HG03558 (cell line): Measurements from ENCODE around the gene RBM20.
"Not testable (repeated sequence)": the region's sequence is repeated elsewhere in the genome, so short reads cannot be mapped to it uniquely, and the experiment has no call there.

ENCODE experiments used
- ATAC-seq: cut with Tn5 transposase; IDR thresholded peaks from one replicate; pipeline ENCODE4 v1.9.1; 2021; ENCODE audit warnings: moderate number of reproducible peaks; ENCODE audit not compliant: unreplicated experiment; ENCODE audit errors: extremely low read depth

Gene RBM20

GRCh38 chr10:110646417-110647135, 2.4 kb downstream of the RBM20 start:
- ATAC-seq: no peak

- no peak for ATAC-seq
These were observed 2.9 kb downstream of the RBM20 start for GRCh38 chr10:110647136-110647430.

- ATAC-seq: no peak
These were observed 4.7 kb downstream of the RBM20 start for GRCh38 chr10:110648692-110649346.

GRCh38 chr10:110649347-110650264, 5.5 kb downstream of the RBM20 start:
- no peak for ATAC-seq

- ATAC-seq: no peak
These were observed 6.1 kb downstream of the RBM20 start for GRCh38 chr10:110650265-110650668.

GRCh38 chr10:110651044-110651958, 7.2 kb downstream of the RBM20 start:
- no peak for ATAC-seq

- no peak for ATAC-seq
These were observed 8.5 kb downstream of the RBM20 start for GRCh38 chr10:110652475-110653118.

GRCh38 chr10:110655320-110655719, 11.2 kb downstream of the RBM20 start:
- no peak for ATAC-seq

- no peak for ATAC-seq
These were observed 12.5 kb downstream of the RBM20 start for GRCh38 chr10:110656612-110657011.

- ATAC-seq: no peak
These were observed 14.0 kb downstream of the RBM20 start for GRCh38 chr10:110657973-110658691.

GRCh38 chr10:110659558-110659957, 15.4 kb downstream of the RBM20 start:
- no peak for ATAC-seq

GRCh38 chr10:110660289-110660688, 16.2 kb downstream of the RBM20 start:
- ATAC-seq: not testable (repeated sequence)

- no peak for ATAC-seq
These were observed 17.2 kb downstream of the RBM20 start for GRCh38 chr10:110661292-110661691.

GRCh38 chr10:110664483-110665420, 20.6 kb downstream of the RBM20 start:
- no peak for ATAC-seq

- not testable (repeated sequence) for ATAC-seq
These were observed 22.1 kb downstream of the RBM20 start for GRCh38 chr10:110666259-110666658.

GRCh38 chr10:110666673-110667072, 22.5 kb downstream of the RBM20 start:
- ATAC-seq: no peak

GRCh38 chr10:110667620-110668343, 23.6 kb downstream of the RBM20 start:
- no peak for ATAC-seq
